Choroid plexus epithelial cell (primary cell): ENCODE results near the gene CHTF18.

Experiments
- DNase-seq: peaks from one replicate; pipeline ENCODE4 v3.0.0-alpha.2; 2010; ENCODE audit warnings: low read depth
- H3K4me3 ChIP-seq: 2 replicates; pipeline ENCODE4 v1.5.1; 2011; ENCODE audit warnings: low read depth, mild to moderate bottlenecking, control low read depth, low read length, moderate library complexity
- CTCF ChIP-seq: conservative IDR thresholded peaks from 2 replicates; pipeline ENCODE4 v1.5.1; 2011; ENCODE audit warnings: low read depth, mild to moderate bottlenecking, control low read depth, inconsistent platforms, low read length, moderate library complexity

CHTF18 gene

DNA sequence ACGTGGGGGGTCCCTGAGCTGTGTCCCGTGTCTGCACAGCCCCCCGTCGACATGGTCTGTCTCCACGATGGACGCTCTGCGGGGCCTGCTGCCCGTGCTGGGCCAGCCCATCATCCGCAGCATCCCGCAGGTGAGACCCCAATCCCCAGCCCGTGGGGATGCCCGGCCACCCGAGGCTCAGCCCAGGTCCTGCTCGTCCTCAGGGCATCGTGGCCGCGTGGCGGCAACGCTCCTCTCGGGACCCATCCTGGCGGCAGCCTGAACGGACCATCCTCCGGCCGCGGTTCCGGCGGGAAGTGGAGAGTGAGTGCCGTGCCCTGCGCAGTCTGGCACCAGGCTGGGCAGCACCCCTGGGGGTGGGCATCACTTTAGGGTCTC lies 22.9 kb upstream of the CHTF18 start:
- no peak for TF ChIP-seq CTCF
- no peak overlapping the region for H3K4me3 ChIP-seq
- no peak for DNase-seq

DNA sequence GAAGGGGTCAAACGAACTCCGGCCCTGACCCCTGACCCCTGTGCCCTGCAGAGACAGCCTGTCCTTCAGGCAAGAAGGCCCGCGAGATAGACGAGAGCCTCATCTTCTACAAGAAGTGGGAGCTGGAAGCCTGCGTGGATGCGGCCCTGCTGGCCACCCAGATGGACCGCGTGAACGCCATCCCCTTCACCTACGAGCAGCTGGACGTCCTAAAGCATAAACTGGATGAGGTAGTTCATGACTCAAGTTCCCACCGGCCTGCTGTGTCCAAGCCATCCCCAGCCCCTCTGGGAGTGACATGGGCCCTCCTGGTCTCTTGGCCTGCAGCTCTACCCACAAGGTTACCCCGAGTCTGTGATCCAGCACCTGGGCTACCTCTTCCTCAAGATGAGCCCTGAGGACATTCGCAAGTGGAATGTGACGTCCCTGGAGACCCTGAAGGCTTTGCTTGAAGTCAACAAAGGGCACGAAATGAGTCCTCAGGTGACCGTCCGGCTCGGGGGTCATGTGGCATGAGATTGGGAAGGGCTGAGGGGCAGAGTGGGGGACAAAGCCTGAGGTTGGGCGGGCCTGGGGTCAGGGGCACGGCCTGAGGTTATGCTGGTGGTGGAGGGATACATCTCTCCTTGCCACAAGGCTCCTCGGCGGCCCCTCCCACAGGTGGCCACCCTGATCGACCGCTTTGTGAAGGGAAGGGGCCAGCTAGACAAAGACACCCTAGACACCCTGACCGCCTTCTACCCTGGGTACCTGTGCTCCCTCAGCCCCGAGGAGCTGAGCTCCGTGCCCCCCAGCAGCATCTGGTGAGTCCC lies 22.2 kb upstream of the CHTF18 start:
- no peak for DNase-seq
- H3K4me3 ChIP-seq, result no peak overlapping the region
- no peak for TF ChIP-seq CTCF

DNA sequence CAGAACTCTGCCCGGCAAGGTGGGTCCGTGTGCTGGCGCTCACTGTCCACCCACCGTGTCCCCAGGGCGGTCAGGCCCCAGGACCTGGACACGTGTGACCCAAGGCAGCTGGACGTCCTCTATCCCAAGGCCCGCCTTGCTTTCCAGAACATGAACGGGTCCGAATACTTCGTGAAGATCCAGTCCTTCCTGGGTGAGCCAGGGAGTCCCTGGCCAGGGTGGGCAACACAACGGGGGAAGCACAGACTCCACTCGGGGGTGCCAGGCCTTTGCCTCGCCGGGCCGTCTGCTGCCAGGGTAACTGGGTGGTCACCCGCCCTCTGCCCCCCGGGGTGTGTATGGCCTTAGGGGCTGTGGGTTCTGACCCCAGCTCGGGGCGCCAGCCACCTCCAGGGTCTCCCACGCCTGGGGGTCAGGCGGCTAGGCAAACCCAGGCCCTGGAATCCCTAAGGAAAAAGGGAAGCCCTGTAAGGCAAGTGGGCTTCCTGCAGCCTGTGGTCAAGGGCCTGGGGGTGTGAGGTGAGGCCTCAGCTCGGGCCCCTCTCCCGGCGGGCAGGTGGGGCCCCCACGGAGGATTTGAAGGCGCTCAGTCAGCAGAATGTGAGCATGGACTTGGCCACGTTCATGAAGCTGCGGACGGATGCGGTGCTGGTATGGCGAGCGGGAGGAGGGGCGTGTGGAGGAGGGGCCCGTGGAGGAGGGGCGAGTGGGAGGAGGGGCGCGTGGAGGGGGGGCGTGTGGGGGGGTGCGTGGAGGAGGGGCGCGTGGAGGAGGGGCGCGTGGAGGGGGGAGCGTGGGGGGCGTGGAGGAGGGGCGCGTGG lies 21.4 kb upstream of the CHTF18 start:
- H3K4me3 ChIP-seq, result no peak overlapping the region
- no peak for TF ChIP-seq CTCF
- no peak for DNase-seq

DNA sequence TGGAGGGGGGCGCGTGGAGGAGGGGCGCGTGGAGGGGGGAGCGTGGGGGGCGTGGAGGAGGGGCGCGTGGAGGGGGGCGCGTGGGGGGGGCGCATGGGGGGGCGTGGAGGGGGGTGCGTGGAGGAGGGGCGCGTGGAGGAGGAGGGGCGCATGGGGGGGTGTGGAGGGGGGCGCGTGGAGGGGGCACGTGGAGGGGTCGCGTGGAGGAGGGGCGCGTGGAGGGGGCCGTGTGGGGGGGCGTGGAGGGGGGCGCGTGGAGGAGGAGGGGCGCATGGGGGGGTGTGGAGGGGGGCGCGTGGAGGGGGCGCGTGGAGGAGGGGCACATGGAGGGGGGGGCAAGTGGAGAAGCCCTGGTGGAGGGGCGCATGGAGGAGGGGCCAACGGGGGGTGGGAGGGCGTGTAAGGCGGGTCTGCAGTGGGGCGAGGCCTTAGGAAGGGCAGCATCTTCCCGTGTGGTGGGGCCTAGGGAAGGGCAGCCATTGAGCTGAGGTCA lies 20.6 kb upstream of the CHTF18 start:
- H3K4me3 ChIP-seq, result no peak overlapping the region
- no peak for TF ChIP-seq CTCF

GRCh38 chr16:768428-768827 lies 20.0 kb upstream of the CHTF18 start:
- TF ChIP-seq CTCF, result no peak
- H3K4me3 ChIP-seq, result no peak overlapping the region
- DNase-seq, result no peak

More for the DNA sequence above, 20.6 kb upstream of the CHTF18 start:
- DNase-seq, result no peak

GRCh38 chr16:769184-769784 lies 19.1 kb upstream of the CHTF18 start:
- DNase-seq, result no peak
- no peak overlapping the region for H3K4me3 ChIP-seq
- no peak for TF ChIP-seq CTCF
